Measurements from ENCODE around the gene MRNIP. TPM values are rescaled to one million over a fixed set of nuclear protein-coding genes. Genes with fewer than 3 reads are reported as not detected.
"Not testable (repeated sequence)": the region's sequence is repeated elsewhere in the genome, so short reads cannot be mapped to it uniquely, and the experiment has no call there.

Gene MRNIP
- polyA plus RNA-seq, 1 donor, result 50.5 TPM

GRCh38 chr5:179793468-179794139 lies 65.0 kb downstream of the MRNIP start, which contains the start of gene LTC4S:
TSS of gene LTC4S (plus strand) at chr5:179793986. CDS start at chr5:179794081, 95 bp downstream.
- no peak for DNase-seq

GRCh38 chr5:179792612-179793467 lies 65.8 kb downstream of the MRNIP start:
- DNase-seq, result no peak

GRCh38 chr5:179791881-179792611 lies 66.6 kb downstream of the MRNIP start:
- no peak for DNase-seq

GRCh38 chr5:179789278-179789677 lies 69.3 kb downstream of the MRNIP start:
- DNase-seq, result not testable (repeated sequence)

- no peak for DNase-seq
These were observed 70.3 kb downstream of the MRNIP start for GRCh38 chr5:179788193-179788854.

Other genes with a start within 250 kb of the MRNIP start
- 1,916 TPM for gene HNRNPH1, start 235.1 kb downstream of the MRNIP start, polyA plus RNA-seq (ENCODE audit: insufficient read length)
- gene CBY3, start 177.8 kb downstream of the MRNIP start, polyA plus RNA-seq (ENCODE audit: insufficient read length), result 0.30 TPM
- 563 TPM for gene CANX, start 159.8 kb downstream of the MRNIP start, polyA plus RNA-seq (ENCODE audit: insufficient read length)
- gene MAML1, start 126.0 kb downstream of the MRNIP start, polyA plus RNA-seq (ENCODE audit: insufficient read length), result 43.7 TPM
- 1.7 TPM for gene LTC4S, start 64.8 kb downstream of the MRNIP start, polyA plus RNA-seq (ENCODE audit: insufficient read length)
- 159 TPM for gene MGAT4B, start 52.0 kb downstream of the MRNIP start, polyA plus RNA-seq (ENCODE audit: insufficient read length)
- 82.5 TPM for gene SQSTM1, start 37.9 kb downstream of the MRNIP start, polyA plus RNA-seq (ENCODE audit: insufficient read length)
- gene TBC1D9B, start 49.1 kb upstream of the MRNIP start, polyA plus RNA-seq (ENCODE audit: insufficient read length), result 108 TPM
- gene RNF130, start 212.9 kb upstream of the MRNIP start, polyA plus RNA-seq (ENCODE audit: insufficient read length), result 69.9 TPM